Lower lobe of right lung (tissue), 2 donors: ENCODE results near the gene SF3B6. TPM values are rescaled to one million over a fixed set of nuclear protein-coding genes. Genes with fewer than 3 reads are reported as not detected.
A peak's percentile ranks its signal among the peaks of the same experiment; 100 is the strongest.

Source experiments
- ATAC-seq, 2 donors: fragments of 200-7000 bp; cut with Tn5 transposase; one replicate each; pipeline ENCODE4 v1.9.1; 2020 to 2022; ENCODE audit warnings: mild to moderate bottlenecking in 2 of 2, moderate library complexity in 2 of 2
- DNase-seq: peaks from one replicate; pipeline ENCODE4 v3.0.0-alpha.2; 2020
- H3K27ac ChIP-seq: fragments of 200-600 bp; one replicate; pipeline ENCODE4 v1.8.0; 2022
- H3K27me3 ChIP-seq: fragments of 200-600 bp; one replicate; pipeline ENCODE4 v1.8.0; 2022; ENCODE audit warnings: low read depth
- H3K36me3 ChIP-seq: fragments of 200-600 bp; one replicate; pipeline ENCODE4 v1.8.0; 2022; ENCODE audit warnings: mild to moderate bottlenecking
- H3K4me1 ChIP-seq: fragments of 200-600 bp; one replicate; pipeline ENCODE4 v1.8.0; 2022
- H3K4me3 ChIP-seq: fragments of 200-600 bp; one replicate; pipeline ENCODE4 v1.8.0; 2022; ENCODE audit warnings: mild to moderate bottlenecking
- H3K9me3 ChIP-seq: fragments of 200-600 bp; one replicate; pipeline ENCODE4 v1.8.0; 2022
- intact Hi-C: fragments of 100-400 bp; cut with DNase I; formaldehyde crosslinking; loops from one replicate; pipeline ENCODE4 v1.11.0; 2022
- long read RNA-seq: library from polyadenylated mRNA; unstranded; transcript quantifications from one replicate; pipeline ENCODE4 v2.0.0, GENCODE V29; 2021
- total RNA-seq: library from RNA; stranded (reverse); fragmentation: NEBNext Ultra II Directional; extraction: Animal tissue kit (Norgen Biotek cat#: 25700); gene quantifications from one replicate; pipeline ENCODE4 v1.2.1, GENCODE V29; 2021
- TF ChIP-seq, protein P1 (sequence below): fragments of 200-600 bp; IDR thresholded peaks from one replicate; pipeline ENCODE4 v1.8.0; 2022; ENCODE audit warnings: antibody characterized with exemption, mild to moderate bottlenecking
- donor health status: DM: no; HTN: yes; CAD: no; lungs with severe emphysema.

Gene SF3B6, protein sequence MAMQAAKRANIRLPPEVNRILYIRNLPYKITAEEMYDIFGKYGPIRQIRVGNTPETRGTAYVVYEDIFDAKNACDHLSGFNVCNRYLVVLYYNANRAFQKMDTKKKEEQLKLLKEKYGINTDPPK
- total RNA-seq = 65.5 TPM
- long read RNA-seq, transcript SF3B6-201 (4 exons, 770 nt) = major isoform, 34 of 40 reads
- long read RNA-seq, partial matches to known transcripts = 5 of 40 reads
- long read RNA-seq, other reads (novel, unspliced or antisense) = 1 of 40 reads

DNA sequence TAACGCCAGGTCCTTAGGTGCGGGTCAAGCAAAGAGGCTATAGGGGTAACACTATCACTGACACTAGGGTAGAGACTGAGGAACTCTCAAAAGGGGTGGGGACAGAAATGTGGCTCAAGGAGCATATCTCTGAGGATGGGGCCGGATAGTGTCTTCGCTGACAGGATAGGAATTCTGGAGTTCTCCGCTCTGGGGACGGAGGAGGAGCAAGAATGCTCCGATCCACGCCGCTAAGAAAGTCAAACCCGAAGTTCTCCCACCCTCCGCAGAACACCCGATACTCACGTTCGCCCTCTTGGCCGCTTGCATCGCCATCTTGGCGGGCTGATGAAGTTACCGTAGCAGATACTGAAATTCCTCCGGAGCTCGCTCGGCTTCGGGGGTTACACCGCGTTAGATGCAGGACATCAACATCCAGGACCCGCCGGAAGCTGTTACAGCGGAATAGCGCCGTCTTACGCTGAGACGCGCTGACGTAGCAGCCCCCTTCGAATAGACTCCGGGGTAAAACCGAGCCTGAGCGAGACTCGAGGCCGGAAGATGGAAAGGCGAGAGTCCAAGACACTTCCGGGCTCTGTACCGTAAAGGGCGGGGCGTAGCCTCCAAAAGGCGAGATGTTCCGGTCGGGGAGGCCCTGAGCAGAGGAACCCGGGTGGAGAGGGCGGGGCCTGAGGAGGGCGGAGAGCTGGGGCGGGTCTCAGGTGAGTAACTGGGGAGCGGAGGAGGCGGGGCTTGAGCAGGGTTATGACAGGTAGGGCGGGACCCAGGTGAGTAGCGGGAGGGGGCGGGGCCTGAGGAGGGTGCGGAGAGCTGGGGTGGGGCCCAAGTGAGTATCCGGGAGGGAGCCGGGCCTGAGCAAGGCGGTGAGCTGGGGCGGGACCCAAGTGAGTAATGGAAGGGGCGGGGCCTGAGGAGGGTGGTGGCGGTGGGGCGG is at the start of gene SF3B6:
TSS of gene SF3B6 (minus strand) at position 412 of the 934 bp plus-strand sequence. CDS start at position 315, 97 bp downstream.
- intact Hi-C loops = no loop called here
- peak; percentile 93 to 96 for ATAC-seq
- peak within 1 kb of the TSS; percentile 93 for H3K27ac ChIP-seq
- no peaks in the 10 kb centered on the region for H3K27me3 ChIP-seq
- TF ChIP-seq, protein P1, sequence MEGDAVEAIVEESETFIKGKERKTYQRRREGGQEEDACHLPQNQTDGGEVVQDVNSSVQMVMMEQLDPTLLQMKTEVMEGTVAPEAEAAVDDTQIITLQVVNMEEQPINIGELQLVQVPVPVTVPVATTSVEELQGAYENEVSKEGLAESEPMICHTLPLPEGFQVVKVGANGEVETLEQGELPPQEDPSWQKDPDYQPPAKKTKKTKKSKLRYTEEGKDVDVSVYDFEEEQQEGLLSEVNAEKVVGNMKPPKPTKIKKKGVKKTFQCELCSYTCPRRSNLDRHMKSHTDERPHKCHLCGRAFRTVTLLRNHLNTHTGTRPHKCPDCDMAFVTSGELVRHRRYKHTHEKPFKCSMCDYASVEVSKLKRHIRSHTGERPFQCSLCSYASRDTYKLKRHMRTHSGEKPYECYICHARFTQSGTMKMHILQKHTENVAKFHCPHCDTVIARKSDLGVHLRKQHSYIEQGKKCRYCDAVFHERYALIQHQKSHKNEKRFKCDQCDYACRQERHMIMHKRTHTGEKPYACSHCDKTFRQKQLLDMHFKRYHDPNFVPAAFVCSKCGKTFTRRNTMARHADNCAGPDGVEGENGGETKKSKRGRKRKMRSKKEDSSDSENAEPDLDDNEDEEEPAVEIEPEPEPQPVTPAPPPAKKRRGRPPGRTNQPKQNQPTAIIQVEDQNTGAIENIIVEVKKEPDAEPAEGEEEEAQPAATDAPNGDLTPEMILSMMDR = no peak
- H3K4me1 ChIP-seq = peaks cover 27% of the 10 kb centered on the region
- peak; percentile 100 for DNase-seq
- H3K9me3 ChIP-seq = no peaks in the 10 kb centered on the region
- H3K4me3 ChIP-seq = peak within 1 kb of the TSS; percentile 96
- H3K36me3 ChIP-seq = peaks cover 56% of the 10 kb centered on the region

DNA sequence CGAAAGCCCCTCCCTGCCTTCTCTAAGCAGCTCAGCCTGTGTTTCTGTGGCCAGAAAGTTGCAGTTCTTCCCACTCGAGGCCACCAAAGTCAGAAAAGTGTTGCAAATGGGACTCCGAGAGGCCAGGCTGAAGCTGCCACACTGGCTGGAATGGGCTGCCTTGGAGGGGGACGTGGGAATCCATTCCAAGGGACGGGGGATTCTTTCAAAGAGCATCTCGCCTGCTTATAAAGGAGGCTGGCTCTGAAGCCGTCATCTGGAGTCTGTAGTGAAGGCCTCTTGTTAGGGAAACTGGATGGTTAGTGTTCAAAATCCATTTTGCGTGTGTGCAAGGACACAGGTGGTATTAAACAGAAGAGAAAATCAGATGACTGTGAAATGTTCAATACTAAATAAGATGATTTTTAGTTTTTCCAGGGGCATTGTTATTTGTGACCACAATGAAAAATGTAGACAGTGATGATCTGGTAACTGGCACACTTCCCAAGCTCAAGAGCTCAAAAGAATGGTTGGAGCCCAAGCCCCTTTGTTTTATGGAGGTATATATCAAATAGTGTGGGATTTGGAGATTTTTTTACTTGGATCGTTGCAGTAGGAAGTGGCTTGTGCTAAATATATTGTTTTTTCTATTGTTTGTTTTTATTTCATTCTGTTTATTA is 47.9 kb upstream of the SF3B6 start:
- intact Hi-C loops = no loop called here
- peak; percentile 5 to 11 for ATAC-seq

DNA sequence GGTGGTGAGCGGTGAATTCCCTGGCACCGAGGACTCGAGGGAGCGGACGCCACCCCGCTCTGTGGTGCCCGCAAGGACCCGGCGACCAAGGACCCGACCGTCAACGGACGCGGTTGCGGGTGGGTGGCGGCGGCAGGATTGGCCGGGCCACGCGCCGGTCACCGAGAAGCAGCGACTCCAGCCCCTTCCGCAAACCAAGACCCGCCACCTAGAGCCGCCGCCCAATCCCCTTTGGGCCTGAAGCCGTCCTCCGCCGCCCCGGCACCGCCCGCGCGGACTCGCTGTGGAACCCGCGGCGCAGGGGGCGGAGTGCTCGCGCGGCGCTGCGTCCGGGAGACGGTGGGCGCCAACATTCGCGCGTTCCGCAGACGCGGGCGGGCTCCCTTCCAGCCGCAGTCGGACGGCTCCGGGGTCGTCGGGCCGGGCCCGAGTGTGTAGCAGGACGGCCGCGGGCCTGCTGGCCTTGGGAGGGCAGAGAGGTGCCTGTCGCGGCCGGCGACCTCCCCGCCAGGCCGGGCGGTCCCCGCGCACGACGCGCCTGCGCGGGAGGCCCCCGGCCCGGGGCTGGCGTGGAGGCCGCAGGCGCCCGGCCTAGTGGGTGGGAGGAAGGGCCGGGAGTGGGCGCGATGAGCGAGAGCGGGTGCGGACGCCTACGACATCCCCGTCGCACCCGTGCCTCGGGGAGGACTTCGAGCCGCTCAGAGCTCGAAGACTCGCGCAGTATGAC is 47.2 kb upstream of the SF3B6 start, which contains the start of the genes FAM228B and PFN4:
TSS of gene FAM228B (plus strand) at position 275 of the 727 bp plus-strand sequence. CDS start 893 bp downstream, outside the sequence.
TSS of gene PFN4 (minus strand) at position 140 of the 727 bp plus-strand sequence. CDS start 799 bp downstream, outside the sequence.
- peak within 1 kb of the TSS; percentile 70 for H3K4me3 ChIP-seq
- no peaks in the 10 kb centered on the region for H3K27me3 ChIP-seq
- intact Hi-C loops = no loop called here
- peak within 1 kb of the TSS; percentile 92 for H3K27ac ChIP-seq
- peaks cover 16% of the 10 kb centered on the region for H3K4me1 ChIP-seq
- DNase-seq = peak; percentile 93
- TF ChIP-seq, protein P1 = no peak
- peak; percentile 98 to 99 for ATAC-seq
- no peaks in the 10 kb centered on the region for H3K36me3 ChIP-seq
- no peaks in the 10 kb centered on the region for H3K9me3 ChIP-seq

More for the DNA sequence above, 47.9 kb upstream of the SF3B6 start:
- Histone ChIP-seq H3K27me3 (no peaks in the 10 kb centered on the region), H3K4me3 (peak overlapping the region; percentile 70), H3K27ac (peak overlapping the region; percentile 92), H3K36me3 (no peaks in the 10 kb centered on the region), H3K4me1 (peaks cover 16% of the 10 kb centered on the region), H3K9me3 (no peaks in the 10 kb centered on the region)
- no peak for DNase-seq
- TF ChIP-seq, protein P1 = no peak

DNA sequence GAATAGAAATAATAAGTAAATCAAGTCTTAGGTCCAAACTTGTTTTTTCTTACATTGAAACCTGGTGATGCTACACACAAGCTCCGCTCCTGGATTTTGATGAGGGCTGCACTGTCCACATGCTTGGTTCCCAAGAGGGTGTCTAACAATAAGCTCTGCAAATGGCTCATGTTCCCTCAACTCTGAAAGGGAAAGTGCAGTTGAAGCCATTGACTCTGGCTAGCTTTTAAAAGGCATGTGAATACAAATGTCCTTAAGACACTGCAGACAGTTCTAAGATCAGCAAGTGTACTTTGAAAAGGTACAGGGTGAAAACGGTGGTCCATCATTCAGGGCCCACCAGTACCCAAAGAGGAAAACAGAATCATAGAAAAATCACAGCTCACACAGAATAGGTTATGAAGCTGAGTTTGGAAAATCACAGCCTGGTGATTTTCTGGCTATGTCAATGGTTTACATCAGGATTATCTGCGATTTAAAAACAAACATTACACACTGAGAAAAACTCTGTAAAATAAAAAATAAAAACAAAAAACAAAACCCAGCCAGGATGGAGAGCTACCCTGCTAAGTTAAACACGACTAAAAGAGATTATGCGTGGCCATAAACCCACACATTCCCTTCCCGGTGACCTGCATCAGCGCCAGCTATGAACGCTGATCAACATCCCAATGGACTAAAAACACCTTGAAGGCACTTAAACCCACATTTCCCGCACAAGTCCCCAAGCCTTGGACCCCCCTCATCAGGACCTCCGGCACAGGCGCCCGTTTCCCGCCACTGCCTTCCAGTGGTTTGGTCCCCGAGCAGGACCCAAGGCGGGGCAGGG is 46.5 kb upstream of the SF3B6 start:
- TF ChIP-seq, protein P1 = no peak
- Histone ChIP-seq H3K27me3 (no peaks in the 10 kb centered on the region), H3K4me1 (peaks cover 16% of the 10 kb centered on the region), H3K9me3 (no peaks in the 10 kb centered on the region), H3K27ac (peak overlapping the region; percentile 92), H3K36me3 (no peaks in the 10 kb centered on the region), H3K4me3 (peak overlapping the region; percentile 70)
- intact Hi-C loops = no loop called here
- ATAC-seq (no peak), DNase-seq (no peak)
